Glutamatergic neuron (in vitro differentiated cells): ENCODE measurements around the gene RACK1. TPM values are rescaled to one million over a fixed set of nuclear protein-coding genes. Genes with fewer than 3 reads are reported as not detected.
"Not testable (repeated sequence)": the region's sequence is repeated elsewhere in the genome, so short reads cannot be mapped to it uniquely, and the experiment has no call there.

ENCODE experiments used
- DNase-seq: peaks from one replicate; pipeline ENCODE4 v3.0.0; 2022
- H3K27ac Mint-ChIP-seq: one replicate; pipeline ENCODE4 v1.8.0; 2020; ENCODE audit warnings: mild to moderate bottlenecking, mixed read lengths, inconsistent platforms; ENCODE audit not compliant: unreplicated experiment
- H3K27me3 Mint-ChIP-seq: one replicate; pipeline ENCODE4 v1.8.0; 2020; ENCODE audit warnings: mild to moderate bottlenecking, moderate library complexity, mixed read lengths, inconsistent platforms; ENCODE audit not compliant: unreplicated experiment
- H3K36me3 Mint-ChIP-seq: one replicate; pipeline ENCODE4 v1.8.0; 2020; ENCODE audit warnings: mild to moderate bottlenecking, mixed read lengths, inconsistent platforms; ENCODE audit not compliant: unreplicated experiment
- H3K4me1 Mint-ChIP-seq: one replicate; pipeline ENCODE4 v1.8.0; 2020; ENCODE audit warnings: mild to moderate bottlenecking, low read depth, mixed read lengths, inconsistent platforms; ENCODE audit not compliant: unreplicated experiment
- H3K4me3 Mint-ChIP-seq: one replicate; pipeline ENCODE4 v1.8.0; 2020; ENCODE audit warnings: mild to moderate bottlenecking, mixed read lengths, inconsistent platforms; ENCODE audit not compliant: unreplicated experiment
- H3K9me3 Mint-ChIP-seq: one replicate; pipeline ENCODE4 v1.8.0; 2020; ENCODE audit warnings: mild to moderate bottlenecking, moderate library complexity, mixed read lengths, inconsistent platforms; ENCODE audit not compliant: unreplicated experiment
- CTCF ChIP-seq: fragments of 200-600 bp; sonication (generic); IDR thresholded peaks from one replicate; pipeline ENCODE4 v1.5.0; 2021; ENCODE audit not compliant: partially characterized antibody, unreplicated experiment
- total RNA-seq: library from RNA; stranded (reverse); fragmentation: NEBNext Ultra II Directional; extraction: Animal tissue kit (Norgen Biotek cat#: 25700); gene quantifications from one replicate; pipeline ENCODE4 v1.2.1, GENCODE V29; 2021; ENCODE audit not compliant: unreplicated experiment

RACK1 gene
- total RNA-seq, 1 donor from 2014 or later: 1,397 TPM

- DNase-seq: no peak
- Mint-ChIP-seq H3K4me1 (peaks cover 4% of the 10 kb centered on the region), H3K9me3 (no peaks in the 10 kb centered on the region), H3K36me3 (no peaks in the 10 kb centered on the region), H3K27me3 (no peaks in the 10 kb centered on the region), H3K27ac (no peak overlapping the region), H3K4me3 (no peak overlapping the region)
- TF ChIP-seq CTCF: no peak
Measured at GRCh38 chr5:181282874-181283273, 39.2 kb upstream of the RACK1 start.

- H3K9me3 Mint-ChIP-seq, H3K4me1 Mint-ChIP-seq, DNase-seq, H3K27me3 Mint-ChIP-seq, H3K4me3 Mint-ChIP-seq, H3K36me3 Mint-ChIP-seq, H3K27ac Mint-ChIP-seq: not testable (repeated sequence)
Measured at GRCh38 chr5:181282415-181282814, 38.7 kb upstream of the RACK1 start.

- H3K27ac Mint-ChIP-seq: no peak overlapping the region
- no peak for TF ChIP-seq CTCF
- H3K27me3 Mint-ChIP-seq: no peaks in the 10 kb centered on the region
- no peaks in the 10 kb centered on the region for H3K36me3 Mint-ChIP-seq
- peak; percentile 51 for DNase-seq
- no peaks in the 10 kb centered on the region for H3K9me3 Mint-ChIP-seq
- H3K4me3 Mint-ChIP-seq: no peak overlapping the region
- H3K4me1 Mint-ChIP-seq: peaks cover 4% of the 10 kb centered on the region
Measured at GRCh38 chr5:181281984-181282316, 38.2 kb upstream of the RACK1 start.

- H3K36me3 Mint-ChIP-seq: no peaks in the 10 kb centered on the region
- no peak for TF ChIP-seq CTCF
- DNase-seq: peak; percentile 91
- H3K27me3 Mint-ChIP-seq: no peaks in the 10 kb centered on the region
- H3K27ac Mint-ChIP-seq: no peak overlapping the region
- H3K4me3 Mint-ChIP-seq: no peak overlapping the region
- H3K4me1 Mint-ChIP-seq: peaks cover 4% of the 10 kb centered on the region
- H3K9me3 Mint-ChIP-seq: no peaks in the 10 kb centered on the region
Measured at GRCh38 chr5:181281077-181281983, 37.6 kb upstream of the RACK1 start.

- Mint-ChIP-seq H3K9me3 (no peaks in the 10 kb centered on the region), H3K36me3 (no peaks in the 10 kb centered on the region), H3K4me3 (no peak overlapping the region), H3K4me1 (peaks cover 4% of the 10 kb centered on the region), H3K27me3 (no peaks in the 10 kb centered on the region), H3K27ac (no peak overlapping the region)
- no peak for TF ChIP-seq CTCF
- no peak for DNase-seq
Measured at GRCh38 chr5:181280251-181280762, 36.6 kb upstream of the RACK1 start.

GRCh38 chr5:181273433-181273744, 29.7 kb upstream of the RACK1 start:
- not testable (repeated sequence) for H3K27me3 Mint-ChIP-seq, H3K9me3 Mint-ChIP-seq, H3K36me3 Mint-ChIP-seq, H3K4me1 Mint-ChIP-seq
- peak overlapping the region; percentile 68 for H3K4me3 Mint-ChIP-seq
- DNase-seq: peak; percentile 72
- peak overlapping the region; percentile 81 for H3K27ac Mint-ChIP-seq
